ENCODE measurements around the gene BRI3. TPM values are rescaled to one million over a fixed set of nuclear protein-coding genes. Genes with fewer than 3 reads are reported as not detected.

Gene BRI3
- total and polyA plus RNA-seq, 2 of the 8 experiments (the other 6 are each of a cell fraction or from before 2014, with no cell fraction given): 77.5 to 93.4 TPM

DNA sequence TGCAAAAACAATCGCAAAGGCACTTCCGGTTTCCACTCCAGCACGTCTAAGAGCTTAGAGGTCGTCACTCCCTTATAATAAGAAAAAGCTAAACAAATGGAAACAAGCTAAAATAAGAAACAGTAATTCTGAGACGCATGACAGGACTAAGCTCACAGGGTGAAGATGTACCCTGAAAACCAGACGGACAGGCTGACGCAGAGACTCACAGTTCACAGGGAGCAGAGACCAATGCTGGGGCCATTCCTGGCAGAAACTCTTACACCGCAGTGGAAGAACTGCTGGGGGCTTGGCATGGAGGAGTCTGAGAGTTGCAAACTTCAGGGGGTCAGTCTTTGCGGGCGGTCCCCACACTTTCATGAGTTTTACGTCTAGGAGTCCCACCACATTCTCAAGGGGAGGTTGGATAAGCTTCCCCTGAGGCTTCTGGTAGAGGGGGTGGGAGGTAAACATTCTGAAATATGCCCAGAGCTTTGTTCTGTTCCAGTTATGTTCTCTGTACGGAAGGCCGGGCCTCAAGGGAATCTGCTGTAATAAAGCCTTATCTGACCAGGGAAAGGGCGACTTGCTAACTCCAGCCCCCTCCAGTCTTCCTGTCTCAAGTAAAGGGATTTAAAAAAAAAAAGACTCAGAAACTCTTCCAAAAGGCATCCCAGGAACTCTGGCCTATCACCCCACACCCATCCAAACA, 47.8 kb downstream of the BRI3 start:
- Histone ChIP-seq H2BK12ac (ENCODE audit: low read depth, low read length) (no peak overlapping the region), H3K79me1 (ENCODE audit: low read depth, low read length) (peaks cover 3% of the 10 kb centered on the region), H3K9ac (replicated peaks in 1 of 4; ENCODE audit: extremely low read depth in 1 of 4, low read depth in 3 of 4, low read length in 3 of 4) (no peak overlapping the region; a peak in 1 of 7 replicates), H4K20me1 (replicated peaks in 1 of 2; ENCODE audit: control insufficient read depth in 1 of 2, insufficient read depth in 2 of 2, low read length in 2 of 2) (peaks cover 0 to 4% of the 10 kb centered on the region in 2 experiments), H3K4me1 (replicated peaks in 1 of 4; ENCODE audit: control insufficient read depth in 3 of 4, insufficient read depth in 4 of 4, low read length in 3 of 4) (peaks cover 0 to 3% (median 0%) of the 10 kb centered on the region in 4 experiments; a peak in 3 of 7 replicates), H3K9me3 (ENCODE audit: insufficient read depth in 2 of 2, low read depth in 1 of 2, low read length in 1 of 2) (0 out of 4 replicates have a peak, but pooled peaks cover 0 to 3% of the 10 kb centered on the region in 2 experiments), H2BK120ac (replicated peaks; ENCODE audit: low read depth, low read length) (no peak overlapping the region), H3K23ac (ENCODE audit: insufficient read length) (no peak overlapping the region), H3K14ac (ENCODE audit: insufficient read length) (no peak overlapping the region), H2BK5ac (ENCODE audit: low read depth, low read length) (no peak overlapping the region), H3K4me3 (ENCODE audit: extremely low read depth in 1 of 4, insufficient read depth in 2 of 4, low read depth in 3 of 4, low read length in 4 of 4) (no peak overlapping the region), H4K91ac (replicated peaks; ENCODE audit: insufficient read length, low read length) (no peak overlapping the region), H2AFZ (ENCODE audit: low read length) (no peak overlapping the region), H4K8ac (ENCODE audit: extremely low read depth, insufficient read depth, low read length) (no peak overlapping the region), H2AK5ac (ENCODE audit: low read depth, low read length) (no peak overlapping the region), H4K5ac (ENCODE audit: insufficient read length, low read depth, low read length) (no peak overlapping the region), H3K36me3 (ENCODE audit: control insufficient read depth in 2 of 4, insufficient read depth in 4 of 4, low read length in 3 of 4) (no peaks in the 10 kb centered on the region; a peak in 1 of 8 replicates), H3K79me2 (ENCODE audit: control insufficient read depth in 1 of 2, insufficient read depth in 2 of 2, low read length in 2 of 2) (peaks cover 0 to 34% of the 10 kb centered on the region in 2 experiments; a peak in 2 of 4 replicates), H3K18ac (ENCODE audit: extremely low read depth, low read length) (no peak overlapping the region), H3K23me2 (ENCODE audit: low read depth, low read length) (no peaks in the 10 kb centered on the region), H3K4me2 (ENCODE audit: insufficient read depth in 1 of 2, low read depth in 2 of 2, low read length in 2 of 2) (no peak overlapping the region), H3K27me3 (replicated peaks in 1 of 4; ENCODE audit: control insufficient read depth in 3 of 4, extremely low read depth in 1 of 4, insufficient read depth in 3 of 4, low read length in 3 of 4) (no peaks in the 10 kb centered on the region), H3K4ac (replicated peaks; ENCODE audit: insufficient read length, low read depth, low read length) (no peak overlapping the region), H2BK20ac (ENCODE audit: low read length) (no peak overlapping the region), H3K56ac (replicated peaks; ENCODE audit: insufficient read length, low read depth, low read length) (no peak overlapping the region), H3K27ac (ENCODE audit: low read depth, low read length) (no peak overlapping the region), H2BK15ac (ENCODE audit: low read length) (no peak overlapping the region)
- ChIA-PET CTCF (ENCODE audit: partially characterized antibody) (interaction anchor here (0.7 to 1.0 kb wide), 4 partner anchors 20 to 72 kb away, joined by 3 to 4 read pairs (median 3); partner anchors contain the start of gene BAIAP2L1), POLR2A (ENCODE audit: partially characterized antibody) (interaction anchor here (1.0 kb wide), 1 partner anchor 73 kb away, joined by 3 read pairs; no protein-coding TSS in a partner anchor)
- WGBS, 2 experiments (ENCODE audit: extremely low coverage in 1 of 2, insufficient coverage in 1 of 2, insufficient read length in 1 of 2, insufficient replicate concordance in 2 of 2, low coverage in 1 of 2, low lambda C conversion rate in 2 of 2, missing lambda C conversion rate in 1 of 2): 80% methylated on average over 14 of the region's 14 CpGs; no CpG with 5 or more reads in 1 of the 2 experiments
- FAIRE-seq (no peak), DNase-seq (ENCODE audit: low read depth in 1 of 2, low spot score in 2 of 2) (no peak)
- TF ChIP-seq JUN (IDR thresholded peaks at IDR 0.05; ENCODE audit: low read depth, low read length) (no peak), CHD1 (IDR thresholded peaks at IDR 0.05; ENCODE audit: low read depth, low read length) (no peak), RAD21 (IDR thresholded peaks at IDR 0.05 in 1 of 2, conservative IDR thresholded peaks at IDR 0.05 in 1 of 2; ENCODE audit: low read depth in 2 of 2, low read length in 2 of 2) (no peak), USF2 (IDR thresholded peaks at IDR 0.05; ENCODE audit: low read length) (no peak)
